Measurements from ENCODE around the gene OOSP1.

GRCh38 chr11:59965424-59965823 lies 27.2 kb downstream of the OOSP1 start:
- TF ChIP-seq TAF1 (IDR thresholded peaks at IDR 0.05; ENCODE audit: borderline replicate concordance, insufficient read depth, low read length) (no peak), SIN3A (IDR thresholded peaks at IDR 0.05; ENCODE audit: borderline replicate concordance, insufficient read depth, low read length) (no peak), REST (IDR thresholded peaks at IDR 0.05; ENCODE audit: insufficient read depth in 1 of 2, low read depth in 2 of 2, low read length in 2 of 2) (no peak), POLR2AphosphoS5 (IDR thresholded peaks at IDR 0.05; ENCODE audit: low read depth, low read length) (no peak)

Measured in PFSK-1 (cell line).